Measurements from ENCODE around the gene OXT. TPM values are rescaled to one million over a fixed set of nuclear protein-coding genes. Genes with fewer than 3 reads are reported as not detected.

Gene OXT
- total RNA-seq, 1 donor from 2014 or later: not detected

DNA sequence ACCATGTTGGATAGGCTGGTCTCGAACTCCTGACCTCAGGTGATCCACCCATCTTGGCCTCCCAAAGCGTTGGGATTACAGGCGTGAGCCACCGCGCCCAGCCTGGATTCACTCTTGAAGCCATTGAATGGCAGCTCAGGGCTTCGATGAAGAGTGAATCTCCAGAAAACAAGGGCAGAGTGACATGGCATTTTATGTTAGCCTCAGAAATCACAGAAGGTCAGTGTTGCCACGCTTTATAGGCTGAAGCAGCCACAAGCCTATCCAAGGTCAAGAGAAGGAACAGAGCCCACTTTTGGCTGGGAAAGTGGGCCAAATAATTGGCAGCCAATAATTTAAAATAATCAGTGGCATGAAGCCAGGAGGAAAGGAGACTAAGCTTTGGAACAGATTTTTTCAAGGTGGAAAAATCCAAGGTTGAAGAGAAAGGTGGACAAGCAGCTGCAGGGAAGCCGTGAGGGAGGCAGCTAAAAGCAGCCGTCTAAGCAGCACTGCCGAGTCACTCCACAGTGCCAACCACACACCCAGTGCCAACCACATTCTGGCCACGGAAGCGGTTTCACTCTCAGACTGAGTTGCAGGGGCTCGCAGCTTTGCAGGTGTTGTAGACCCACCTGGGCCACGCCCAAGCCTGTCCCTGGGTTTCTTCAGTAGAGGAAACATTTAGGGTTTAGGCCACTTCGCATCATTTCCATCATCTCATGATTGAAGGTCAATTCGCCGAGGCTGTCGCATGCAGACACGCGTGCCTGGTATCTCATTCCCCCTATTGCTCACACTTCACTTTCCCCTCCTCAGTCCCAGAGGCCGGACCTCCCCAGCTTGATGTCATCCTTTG lies 30.5 kb downstream of the OXT start:
- intact Hi-C loops (cut with micrococcal nuclease): no loop called here
- H3K27me3 Mint-ChIP-seq (ENCODE audit: low read depth): peaks cover 4% of the 10 kb centered on the region
- H3K4me1 Mint-ChIP-seq (ENCODE audit: low read depth): peaks cover 15% of the 10 kb centered on the region
- peak; percentile 26 for DNase-seq (ENCODE audit: low spot score)
- H3K36me3 Mint-ChIP-seq (ENCODE audit: low read depth): peaks cover under 1% of the 10 kb centered on the region
- no peak overlapping the region for H3K27ac Mint-ChIP-seq
- no peaks in the 10 kb centered on the region for H3K9me3 Mint-ChIP-seq
- no peak overlapping the region for H3K4me3 Mint-ChIP-seq (ENCODE audit: low read depth)

DNA sequence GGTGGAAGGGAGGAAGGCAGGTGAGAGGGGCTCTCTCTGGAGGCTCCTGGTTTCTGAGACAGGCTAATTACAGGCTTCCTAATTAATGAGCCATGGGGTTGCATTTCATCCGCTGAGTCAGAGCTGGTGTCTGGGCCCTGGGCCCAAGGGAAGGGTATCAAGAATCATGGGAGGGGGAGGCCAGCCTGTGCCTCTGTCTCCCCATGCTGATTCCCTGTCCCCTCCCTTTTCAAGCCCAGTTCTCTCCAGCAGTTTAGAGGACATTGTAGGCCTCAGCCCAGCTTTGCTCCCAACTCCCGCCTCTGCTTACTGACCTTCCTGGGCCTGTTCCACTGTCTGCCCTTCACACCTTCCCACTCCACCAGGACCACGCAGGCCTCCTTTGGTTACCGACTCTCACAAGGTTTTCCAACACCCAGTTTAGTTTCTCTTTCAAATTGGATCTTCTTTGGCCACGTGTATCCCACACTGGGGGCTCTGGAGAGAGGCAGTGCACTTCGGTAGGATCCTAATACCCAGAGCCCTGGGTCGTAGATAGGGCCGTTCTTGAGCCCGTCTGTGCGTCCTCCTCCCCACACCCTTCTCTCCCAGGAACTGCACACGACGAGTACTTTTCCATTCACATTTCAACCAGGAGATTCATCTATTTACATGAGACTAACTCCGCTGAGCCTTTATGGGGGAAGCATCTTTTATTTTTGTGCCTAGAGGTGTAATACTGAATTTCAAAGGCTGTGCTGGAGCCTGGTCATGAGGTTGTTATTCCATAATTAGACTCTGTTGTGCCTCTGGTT lies 31.4 kb downstream of the OXT start:
- DNase-seq (ENCODE audit: low spot score): no peak
- H3K4me1 Mint-ChIP-seq (ENCODE audit: low read depth): peaks cover 15% of the 10 kb centered on the region
- no peaks in the 10 kb centered on the region for H3K9me3 Mint-ChIP-seq
- H3K36me3 Mint-ChIP-seq (ENCODE audit: low read depth): peaks cover 3% of the 10 kb centered on the region
- peaks cover 4% of the 10 kb centered on the region for H3K27me3 Mint-ChIP-seq (ENCODE audit: low read depth)
- intact Hi-C loops (cut with micrococcal nuclease): no loop called here
- no peak overlapping the region for H3K4me3 Mint-ChIP-seq (ENCODE audit: low read depth)
- no peak overlapping the region for H3K27ac Mint-ChIP-seq

DNA sequence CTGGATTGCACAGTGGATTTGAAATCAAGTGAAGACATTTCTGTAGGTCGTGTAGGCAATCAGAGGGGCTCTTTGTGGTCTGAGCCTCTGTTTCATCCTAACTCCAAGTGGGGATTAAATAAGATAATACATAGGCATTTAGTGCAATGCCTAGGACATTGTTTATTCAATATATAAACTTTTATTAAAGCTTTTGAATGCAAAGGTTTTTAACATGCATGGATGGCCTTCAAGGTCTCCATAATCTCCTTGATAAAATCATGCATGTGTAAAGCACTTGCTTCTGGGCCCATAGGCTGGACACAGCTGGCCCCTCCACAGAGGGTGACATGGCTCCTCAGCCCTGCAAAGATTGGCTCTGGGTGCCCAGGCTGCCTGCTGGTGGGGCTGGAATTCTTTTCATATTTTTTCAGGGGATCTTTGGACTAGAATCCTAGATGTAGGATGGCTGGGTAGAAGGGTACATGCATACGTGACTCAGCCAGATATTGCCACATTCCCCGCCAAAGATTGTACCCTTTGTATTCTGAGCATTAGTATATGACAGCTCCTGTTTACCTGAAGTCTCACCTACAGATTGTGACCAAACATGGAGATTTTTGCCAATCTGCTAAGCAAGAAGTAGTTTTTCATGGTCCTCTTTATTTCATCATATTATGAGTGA lies 32.1 kb downstream of the OXT start:
- no peak for DNase-seq (ENCODE audit: low spot score)
- intact Hi-C loops (cut with micrococcal nuclease): no loop called here
- Mint-ChIP-seq H3K36me3 (ENCODE audit: low read depth) (peaks cover 3% of the 10 kb centered on the region), H3K27ac (no peak overlapping the region), H3K9me3 (no peaks in the 10 kb centered on the region), H3K4me1 (ENCODE audit: low read depth) (peaks cover 15% of the 10 kb centered on the region), H3K4me3 (ENCODE audit: low read depth) (no peak overlapping the region), H3K27me3 (ENCODE audit: low read depth) (peaks cover 2% of the 10 kb centered on the region)

DNA sequence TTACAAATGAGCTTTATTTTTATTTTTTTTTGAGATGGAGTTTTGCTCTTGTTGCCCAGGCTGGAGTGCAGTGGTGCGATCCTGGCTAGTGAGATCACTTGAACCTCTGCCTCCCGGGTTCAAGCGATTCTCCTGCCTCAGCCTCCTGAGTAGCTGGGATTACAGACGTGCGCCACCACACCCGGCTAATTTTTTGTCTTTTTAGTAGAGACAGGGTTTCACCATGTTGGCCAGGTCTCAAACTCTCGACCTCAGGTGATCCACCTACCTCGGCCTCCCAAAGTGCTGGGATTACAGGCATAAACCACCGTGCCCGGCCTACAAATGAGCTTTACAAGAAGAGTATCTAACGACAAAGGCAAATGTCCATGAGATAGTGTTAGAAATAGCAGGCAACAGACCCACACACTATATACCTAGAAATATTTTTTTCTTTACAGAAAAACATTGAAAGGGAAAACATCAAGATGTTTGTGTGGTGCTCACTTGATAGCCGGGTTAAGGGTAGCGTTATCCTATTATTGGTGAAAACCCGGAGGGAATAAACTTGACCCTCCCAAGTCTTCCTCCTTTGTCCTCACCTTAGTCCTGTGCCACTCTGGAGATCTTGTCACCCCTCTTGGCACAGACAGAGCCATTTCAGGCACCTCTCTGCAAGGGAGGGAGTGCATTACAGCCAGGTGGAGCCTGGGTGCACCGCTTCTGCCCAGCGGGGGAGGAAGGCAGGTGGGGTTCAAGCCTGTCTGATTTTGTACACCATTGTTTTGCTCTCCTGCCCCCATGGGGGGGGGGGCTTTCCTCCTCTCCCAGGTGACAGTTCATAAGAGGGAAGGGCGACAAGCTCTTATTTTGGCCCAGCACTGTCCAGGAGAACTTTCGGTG lies 34.1 kb downstream of the OXT start:
- no peak for DNase-seq (ENCODE audit: low spot score)
- intact Hi-C loops (cut with micrococcal nuclease): no loop called here
- Mint-ChIP-seq H3K4me3 (ENCODE audit: low read depth) (no peak overlapping the region), H3K27me3 (ENCODE audit: low read depth) (peaks cover 2% of the 10 kb centered on the region), H3K36me3 (ENCODE audit: low read depth) (peaks cover 3% of the 10 kb centered on the region), H3K9me3 (no peaks in the 10 kb centered on the region), H3K27ac (no peak overlapping the region), H3K4me1 (ENCODE audit: low read depth) (peaks cover 15% of the 10 kb centered on the region)

DNA sequence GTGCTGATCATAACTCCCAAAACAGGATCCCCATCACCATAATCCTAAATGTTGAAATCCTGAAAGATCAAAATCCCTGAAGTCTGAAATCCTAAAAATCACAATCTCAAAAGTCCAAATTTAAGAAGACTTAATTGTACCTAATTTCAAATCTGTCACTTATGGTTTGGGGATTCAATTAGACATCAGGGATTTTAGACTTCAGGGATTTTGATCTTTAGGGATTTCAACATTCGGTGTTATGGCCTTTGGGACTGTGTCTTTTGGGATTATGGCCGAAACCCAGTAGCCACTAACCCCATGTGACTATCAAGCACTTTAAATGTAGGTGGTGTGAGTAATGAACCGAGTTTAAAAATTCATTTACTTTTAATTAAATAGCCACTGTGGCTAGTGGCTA lies 34.8 kb downstream of the OXT start:
- Mint-ChIP-seq H3K9me3 (no peaks in the 10 kb centered on the region), H3K27me3 (ENCODE audit: low read depth) (no peaks in the 10 kb centered on the region), H3K27ac (no peak overlapping the region), H3K36me3 (ENCODE audit: low read depth) (peaks cover 3% of the 10 kb centered on the region), H3K4me3 (ENCODE audit: low read depth) (no peak overlapping the region), H3K4me1 (ENCODE audit: low read depth) (peaks cover 15% of the 10 kb centered on the region)
- no peak for DNase-seq (ENCODE audit: low spot score)
- intact Hi-C loops (cut with micrococcal nuclease): no loop called here

DNA sequence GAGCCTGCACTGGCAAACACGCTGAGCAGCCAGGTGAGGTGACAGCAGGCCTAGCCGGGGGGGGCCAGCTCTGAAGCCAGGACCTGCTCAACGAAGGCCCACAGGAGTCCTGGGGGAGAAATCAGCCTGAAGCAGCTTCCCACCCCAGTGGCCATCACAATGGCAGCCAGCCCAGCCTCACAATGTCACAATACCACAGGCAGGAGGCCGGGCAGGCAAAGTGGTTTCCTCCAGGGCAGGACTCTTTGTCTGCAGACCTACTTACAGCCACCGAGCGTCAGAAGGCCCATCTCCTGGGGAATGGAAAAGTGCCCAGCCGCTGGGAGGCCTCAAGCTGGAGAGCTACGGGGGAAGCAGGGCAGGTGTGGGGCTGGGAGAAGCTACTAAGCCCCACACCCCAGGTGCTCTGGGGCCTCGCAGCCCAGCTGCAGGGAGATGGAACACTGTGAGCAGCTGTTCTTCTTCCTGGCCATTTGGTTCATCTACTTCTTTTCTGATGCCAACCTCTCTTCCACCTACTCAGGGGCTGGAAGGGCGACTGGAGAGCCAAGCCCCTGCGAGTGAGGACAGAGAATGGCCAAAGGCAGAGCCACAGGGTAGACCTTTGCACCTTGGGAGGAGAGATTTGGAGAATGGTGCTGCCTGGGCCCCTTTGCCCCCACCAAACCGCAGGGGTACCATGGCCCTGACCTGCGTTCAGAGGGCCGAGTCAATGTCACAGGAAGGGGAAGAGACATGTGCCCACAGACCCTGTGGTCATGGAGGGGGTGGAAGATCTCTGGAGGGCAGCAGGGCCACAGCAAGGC lies 35.4 kb downstream of the OXT start:
- Mint-ChIP-seq H3K9me3 (no peaks in the 10 kb centered on the region), H3K36me3 (ENCODE audit: low read depth) (peaks cover 3% of the 10 kb centered on the region), H3K27me3 (ENCODE audit: low read depth) (no peaks in the 10 kb centered on the region), H3K4me3 (ENCODE audit: low read depth) (no peak overlapping the region), H3K4me1 (ENCODE audit: low read depth) (peaks cover 12% of the 10 kb centered on the region), H3K27ac (no peak overlapping the region)
- DNase-seq (ENCODE audit: low spot score): no peak
- intact Hi-C loops (cut with micrococcal nuclease): no loop called here

DNA sequence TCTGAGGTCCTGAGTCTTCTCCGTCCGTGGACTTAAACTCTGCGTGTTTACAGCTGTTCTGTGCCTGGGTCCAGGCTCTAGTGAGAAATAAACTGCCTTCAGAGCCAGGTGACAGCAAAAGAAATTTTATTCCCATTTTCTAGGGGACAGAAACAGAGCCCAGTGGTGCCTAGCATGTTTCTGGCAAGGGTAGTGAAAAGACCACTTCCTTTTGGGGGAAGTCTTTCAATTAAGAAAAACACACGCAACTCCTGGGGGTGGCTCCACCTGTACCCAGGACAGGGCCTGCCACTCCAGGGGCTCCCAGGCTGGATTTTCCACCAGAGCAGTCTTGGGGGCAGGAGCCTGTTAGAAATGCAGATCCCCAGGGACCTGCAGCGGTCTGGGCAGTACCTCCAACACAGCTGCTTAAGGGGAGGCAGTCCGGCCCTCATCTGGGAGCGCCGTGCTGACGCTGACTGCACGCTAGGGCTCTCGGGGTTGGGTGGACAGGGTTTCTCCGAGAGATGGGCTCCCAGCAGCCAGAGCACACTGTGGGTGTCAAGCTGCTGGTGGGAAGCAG lies 36.1 kb downstream of the OXT start:
- H3K27me3 Mint-ChIP-seq (ENCODE audit: low read depth): no peaks in the 10 kb centered on the region
- no peak overlapping the region for H3K27ac Mint-ChIP-seq
- H3K36me3 Mint-ChIP-seq (ENCODE audit: low read depth): peaks cover 3% of the 10 kb centered on the region
- H3K4me3 Mint-ChIP-seq (ENCODE audit: low read depth): no peak overlapping the region
- peaks cover 6% of the 10 kb centered on the region for H3K4me1 Mint-ChIP-seq (ENCODE audit: low read depth)
- intact Hi-C loops (cut with micrococcal nuclease): no loop called here
- DNase-seq (ENCODE audit: low spot score): no peak
- H3K9me3 Mint-ChIP-seq: no peaks in the 10 kb centered on the region

DNA sequence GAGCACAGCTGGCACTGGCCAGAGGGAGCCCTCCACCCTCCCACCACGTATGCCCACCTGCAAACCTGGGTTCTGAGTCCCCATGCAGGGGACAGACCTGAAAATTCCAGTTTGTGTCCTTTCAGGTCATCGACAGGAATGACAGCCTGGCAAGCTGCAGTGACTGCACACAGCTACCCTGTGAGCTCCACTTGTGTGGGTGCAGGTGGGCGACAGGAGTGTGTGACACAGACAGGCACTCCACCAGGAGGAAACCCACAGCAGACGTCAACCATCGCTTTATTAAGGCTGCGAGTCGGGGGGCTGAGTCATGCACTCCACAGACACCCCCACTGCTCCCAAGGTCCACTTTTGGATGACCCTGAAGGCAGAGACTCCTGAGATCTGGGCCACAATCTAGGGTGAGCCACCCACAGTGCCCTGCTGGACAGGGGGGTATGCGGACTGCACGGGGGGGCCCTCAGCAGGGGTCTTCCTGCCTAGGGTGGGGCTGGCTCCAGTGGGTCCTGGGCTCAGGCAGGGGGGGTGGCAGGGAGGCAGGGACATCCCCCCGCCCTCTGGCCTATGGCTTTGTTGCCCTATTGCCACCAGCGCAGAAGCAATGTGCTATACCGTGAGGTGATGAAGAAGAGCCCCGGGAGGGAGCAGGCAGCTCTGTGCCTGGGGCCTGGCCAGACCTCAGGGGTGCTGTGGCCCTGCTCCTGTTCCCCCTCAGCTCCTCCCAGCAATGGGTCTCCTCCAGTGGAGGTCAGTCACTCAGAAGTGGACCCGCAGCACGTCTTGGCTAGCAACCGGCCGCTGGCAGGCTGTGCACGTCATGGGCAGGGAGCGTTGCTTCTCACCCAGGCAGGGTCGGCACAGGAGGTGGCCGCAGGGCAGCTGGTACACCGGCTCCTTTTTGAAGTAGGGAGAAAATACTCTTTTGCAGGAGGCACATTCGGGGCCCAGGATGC lies 38.2 kb downstream of the OXT start:
- Mint-ChIP-seq H3K27ac (no peak overlapping the region), H3K27me3 (ENCODE audit: low read depth) (no peaks in the 10 kb centered on the region), H3K9me3 (no peaks in the 10 kb centered on the region), H3K4me1 (ENCODE audit: low read depth) (no peaks in the 10 kb centered on the region), H3K4me3 (ENCODE audit: low read depth) (no peak overlapping the region), H3K36me3 (ENCODE audit: low read depth) (peaks cover 9% of the 10 kb centered on the region)
- intact Hi-C loops (cut with micrococcal nuclease): no loop called here
- no peak for DNase-seq (ENCODE audit: low spot score)

DNA sequence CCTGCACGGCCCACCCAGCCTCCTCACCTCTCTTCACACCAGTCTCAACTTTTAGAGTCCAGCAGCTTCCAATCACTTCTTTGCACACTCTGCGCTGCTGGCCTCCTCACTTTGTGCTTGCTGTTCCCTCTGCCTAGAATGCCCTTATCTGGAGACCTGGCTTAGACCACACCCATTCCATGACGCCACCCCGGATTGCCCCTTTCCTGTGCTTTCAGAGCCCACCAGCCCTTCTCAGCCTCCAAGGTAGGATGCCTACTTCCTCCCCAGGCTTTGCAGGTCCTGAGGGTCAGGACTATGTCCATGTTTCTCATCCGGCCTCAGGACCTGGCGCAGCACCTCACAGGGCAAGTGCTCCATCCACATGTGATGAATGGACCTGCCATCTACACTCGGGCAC lies 40.1 kb downstream of the OXT start:
- Mint-ChIP-seq H3K9me3 (no peaks in the 10 kb centered on the region), H3K27me3 (ENCODE audit: low read depth) (no peaks in the 10 kb centered on the region), H3K4me1 (ENCODE audit: low read depth) (peaks cover 2% of the 10 kb centered on the region), H3K4me3 (ENCODE audit: low read depth) (no peak overlapping the region), H3K27ac (no peak overlapping the region), H3K36me3 (ENCODE audit: low read depth) (peaks cover 11% of the 10 kb centered on the region)
- no peak for DNase-seq (ENCODE audit: low spot score)
- intact Hi-C loops (cut with micrococcal nuclease): no loop called here

DNA sequence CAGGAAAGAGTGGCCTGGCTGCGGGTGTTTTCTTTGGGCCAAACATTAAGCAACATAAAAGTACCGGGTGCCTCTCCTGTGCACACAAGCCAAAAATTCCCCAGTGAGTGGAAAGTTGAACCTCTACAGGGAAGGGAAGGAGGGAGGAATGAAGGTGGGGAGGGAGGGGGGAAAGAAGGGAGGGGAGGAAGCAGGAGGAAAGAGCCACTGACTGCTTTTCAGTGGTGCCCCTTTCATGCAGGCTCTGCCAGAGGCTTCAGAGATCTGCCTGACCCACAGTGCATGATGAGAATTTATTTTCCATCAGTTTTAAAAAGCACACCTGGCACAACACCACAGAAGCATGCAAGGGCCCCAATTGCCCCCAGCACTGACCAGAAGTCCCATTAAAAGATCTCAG lies 40.6 kb downstream of the OXT start:
- Mint-ChIP-seq H3K4me3 (ENCODE audit: low read depth) (no peak overlapping the region), H3K27ac (no peak overlapping the region), H3K9me3 (no peaks in the 10 kb centered on the region), H3K27me3 (ENCODE audit: low read depth) (no peaks in the 10 kb centered on the region), H3K36me3 (ENCODE audit: low read depth) (peaks cover 10% of the 10 kb centered on the region), H3K4me1 (ENCODE audit: low read depth) (peaks cover 2% of the 10 kb centered on the region)
- no peak for DNase-seq (ENCODE audit: low spot score)
- intact Hi-C loops (cut with micrococcal nuclease): no loop called here

Data from activated T-helper 2 cell treated with anti-CD3 and anti-CD28 coated beads, Interferon-gamma antibody, Interleukin-2, Interleukin-4, amounts not matched to agents 10 μg/mL and 5 μg/mL and 100 μg/mL, durations not matched to agents 14 hours and 24 hours and 36 hours (primary cell).